HepG2 (cell line): ENCODE results near the gene PML. TPM values are rescaled to one million over a fixed set of nuclear protein-coding genes. Genes with fewer than 3 reads are reported as not detected.

Source experiments
- ATAC-seq: fragments of 200-7000 bp; cut with Tn5 transposase; 3 replicates; pipeline ENCODE4 v1.9.1; 2020; ENCODE audit warnings: mild to moderate bottlenecking, moderate library complexity
- BruUV-seq: library from RNA; stranded (reverse); fragments of 400-500 nt; replicated peaks from 2 replicates; lab custom pipeline; 2021; lab: Mats Ljungman, UMichigan
- CTCF ChIA-PET: fragments of 300-600 bp; formaldehyde crosslinking; extraction: SDS; loops from one replicate; lab custom pipeline; 2021; ENCODE audit warnings: low total read pairs, inconsistent platforms, low intra/inter-chr PET ratio; lab: Yijun Ruan, JAX
- POLR2A ChIA-PET: fragments of 350-600 bp; sonication (Branson Sonifier 250); formaldehyde crosslinking; loops from one replicate; lab custom pipeline; 2020; ENCODE audit warnings: antibody characterized with exemption, inconsistent platforms; lab: Yijun Ruan, JAX
- DNase-seq: peaks from one replicate; pipeline ENCODE4 v3.0.0-alpha.2; 2015; ENCODE audit warnings: low spot score
- FAIRE-seq: peaks from 3 replicates; lab custom pipeline; 2011; peaks lifted over from hg19 to GRCh38; lab: Jason Lieb, UNC
- H2AFZ ChIP-seq: one replicate; pipeline ENCODE4 v1.6.1; 2011; ENCODE audit warnings: low read length, inconsistent platforms
- H3K27ac ChIP-seq: fragments of 300-600 bp; 3 replicates; pipeline ENCODE4 v1.8.0; 2011; ENCODE audit warnings: mixed run types, mild to moderate bottlenecking, mixed read lengths, low read length, inconsistent platforms; ENCODE audit not compliant: insufficient read depth; ENCODE audit errors: extremely low read length
- H3K27me3 ChIP-seq, 2 experiments: fragments of 200-600 bp in 1 of 2; 2 replicates in 1 of 2; 3 replicates in 1 of 2; pipeline versions ENCODE4 v1.6.0 to v1.8.0; 2011; ENCODE audit warnings: low read length in 2 of 2, mild to moderate bottlenecking in 2 of 2, moderate library complexity in 2 of 2, inconsistent platforms in 1 of 2; ENCODE audit not compliant: insufficient read depth in 2 of 2, control insufficient read depth in 1 of 2
- H3K36me3 ChIP-seq, 2 experiments: fragments of 200-600 bp in 1 of 2; replicated peaks in 1 of 2; 2 replicates in 1 of 2; 3 replicates in 1 of 2; pipeline versions ENCODE4 v1.5.1 to v1.8.0; 2011; ENCODE audit warnings: low read length in 2 of 2, inconsistent platforms in 1 of 2; ENCODE audit not compliant: insufficient read depth in 2 of 2, control insufficient read depth in 1 of 2
- H3K4me1 ChIP-seq: 2 replicates; pipeline ENCODE4 v1.5.1; 2012; ENCODE audit warnings: low read length, inconsistent platforms; ENCODE audit not compliant: insufficient read depth
- H3K4me2 ChIP-seq: 2 replicates; pipeline ENCODE4 v1.6.0; 2011; ENCODE audit warnings: low read depth, low read length, inconsistent platforms
- H3K4me3 ChIP-seq, 3 experiments: fragments of 200-600 bp in 1 of 3; sonication (generic), shearing (Covaris generic) in 1 of 3; replicated peaks in 1 of 3; 2 replicates each; pipeline ENCODE4 v1.5.1; 2011 to 2016; ENCODE audit warnings: low read length in 3 of 3, inconsistent platforms in 2 of 3, low read depth in 2 of 3, mild to moderate bottlenecking in 2 of 3, control low read depth in 1 of 3, mixed read lengths in 1 of 3; ENCODE audit not compliant: insufficient read depth in 1 of 3
- H3K79me2 ChIP-seq: one replicate; pipeline ENCODE4 v1.6.1; 2011; ENCODE audit warnings: low read length, inconsistent platforms; ENCODE audit not compliant: insufficient read depth
- H3K9ac ChIP-seq: 2 replicates; pipeline ENCODE4 v1.6.0; 2011; ENCODE audit warnings: mild to moderate bottlenecking, low read depth, low read length, inconsistent platforms; ENCODE audit not compliant: insufficient read depth
- H3K9me3 ChIP-seq: 2 replicates; pipeline ENCODE4 v1.5.1; 2012; ENCODE audit warnings: mild to moderate bottlenecking, low read length
- H4K20me1 ChIP-seq: 2 replicates; pipeline ENCODE4 v1.6.0; 2011; ENCODE audit warnings: inconsistent platforms, mild to moderate bottlenecking, low read length, moderate library complexity; ENCODE audit not compliant: insufficient read depth
- ASH2L ChIP-seq: fragments of 300-600, 200-600 bp; sonication (generic); IDR thresholded peaks from 2 replicates; pipeline ENCODE4 v1.7.0; 2017; ENCODE audit warnings: low read depth, mild to moderate bottlenecking, moderate library complexity, mixed read lengths, low read length; ENCODE audit not compliant: insufficient read length
- BCL6 ChIP-seq: IDR thresholded peaks from 2 replicates; pipeline ENCODE4 v1.6.1; 2016; ENCODE audit warnings: missing genetic modification reagents, missing compliant biosample characterization
- CTCF ChIP-seq: sonication (generic); formaldehyde crosslinking; IDR thresholded peaks from 2 replicates; pipeline ENCODE4 v1.5.0; 2020; ENCODE audit warnings: mild to moderate bottlenecking, missing genetic modification reagents, moderate library complexity
- EED ChIP-seq: sonication (generic); formaldehyde crosslinking; IDR thresholded peaks from 2 replicates; pipeline ENCODE4 v1.5.0; 2020; ENCODE audit warnings: mild to moderate bottlenecking, missing genetic modification reagents
- HES4 ChIP-seq: sonication (generic); formaldehyde crosslinking; IDR thresholded peaks from 2 replicates; pipeline ENCODE4 v1.9.0; 2021; ENCODE audit warnings: mild to moderate bottlenecking, missing genetic modification reagents, borderline replicate concordance
- LCORL ChIP-seq, 2 experiments: fragments of 450-650 bp in 1 of 2; sonication (generic) in 1 of 2; formaldehyde crosslinking in 1 of 2; IDR thresholded peaks; 2 replicates each; pipeline versions ENCODE4 v1.5.0 to v1.6.1; 2017 to 2020; ENCODE audit warnings: antibody characterized with exemption in 1 of 2, missing genetic modification reagents in 1 of 2
- NR2F1 ChIP-seq, 2 experiments: fragments of 450-650 bp in 1 of 2; formaldehyde crosslinking in 1 of 2; IDR thresholded peaks; 2 replicates each; pipeline versions ENCODE4 v1.5.0 to v1.6.1; 2016 to 2020; ENCODE audit warnings: mild to moderate bottlenecking in 1 of 2, missing compliant biosample characterization in 1 of 2, missing genetic modification reagents in 1 of 2, moderate library complexity in 1 of 2
- POLR2AphosphoS2 ChIP-seq: IDR thresholded peaks from 2 replicates; pipeline ENCODE4 v1.6.1; 2011; ENCODE audit warnings: low read depth, low read length, improper control_type of control experiment
- POLR2AphosphoS5 ChIP-seq: IDR thresholded peaks from 2 replicates; pipeline ENCODE4 v1.6.1; 2012; ENCODE audit warnings: low read depth, low read length
- PPARG ChIP-seq: conservative IDR thresholded peaks from 2 replicates; pipeline ENCODE4 v1.6.1; 2016; ENCODE audit warnings: missing biosample characterization, missing genetic modification reagents
- RXRB ChIP-seq: IDR thresholded peaks from 2 replicates; pipeline ENCODE4 v1.6.1; 2016; ENCODE audit warnings: borderline replicate concordance, missing genetic modification reagents, missing compliant biosample characterization
- ZNF180 ChIP-seq: sonication (generic); formaldehyde crosslinking; IDR thresholded peaks from 2 replicates; pipeline ENCODE4 v1.4.0; 2020; ENCODE audit warnings: low read depth, missing genetic modification reagents, borderline replicate concordance
- WGBS: methylation state at CpG from one replicate; pipeline ENCODE4 v1.1.6; 2017; ENCODE audit warnings: low lambda C conversion rate; 5-methylcytosine and 5-hydroxymethylcytosine counted together
- in situ Hi-C: cut with HindIII; loops from 2 replicates; pipeline ENCODE4 v1.10.0; 2017; ENCODE audit warnings: low pct_unique_long_range_greater_than_20kb; ENCODE audit not compliant: extremely low pct_ligation_motif_present
- intact Hi-C: fragments of 100-400 bp; cut with micrococcal nuclease; formaldehyde crosslinking; loops from one replicate; pipeline ENCODE4 v1.10.0; 2022; ENCODE audit not compliant: unreplicated experiment
- polyA plus RNA-seq, 8 experiments: library from polyadenylated mRNA; depleted of rRNA in 3 of 8; stranded (reverse) in 7 of 8; unstranded in 1 of 8; fragments of >200 nt; fragmentation: Illumina TruSeq in 4 of 8; extraction: Trizol in 4 of 8; gene quantifications; 2 replicates each; pipeline versions ENCODE4 v1.2.1 to v1.2.3, GENCODE V29; 2011 to 2016; ENCODE audit warnings: low read depth in 4 of 8, missing spikeins in 1 of 8, mixed read lengths in 1 of 8; ENCODE audit not compliant: insufficient read depth in 1 of 8
- total RNA-seq, 5 experiments: library from RNA; depleted of rRNA; stranded (reverse); fragments of >200 nt; fragmentation: Illumina TruSeq; extraction: Trizol; gene quantifications; 2 replicates each; pipeline ENCODE4 v1.2.3, GENCODE V29; 2016; ENCODE audit warnings: low read depth in 1 of 5

Gene PML
- total and polyA plus RNA-seq, 2 of the 13 experiments (the other 11 are each of a cell fraction or from before 2014, with no cell fraction given): 2.9 to 3.9 TPM

- CTCF ChIA-PET: no interaction called here
- intact Hi-C loops: no loop called here
- H2AFZ ChIP-seq: no peak overlapping the region
- H3K27me3 ChIP-seq: no peaks in the 10 kb centered on the region
- H4K20me1 ChIP-seq: no peaks in the 10 kb centered on the region
- no peaks in the 10 kb centered on the region for H3K9me3 ChIP-seq
- H3K36me3 ChIP-seq: peaks cover 4 to 16% of the 10 kb centered on the region in 2 experiments; a peak in 3 of 5 replicates
- H3K4me3 ChIP-seq: no peak overlapping the region
- POLR2A ChIA-PET: no interaction called here
- FAIRE-seq (no peak), DNase-seq (no peak), ATAC-seq (no peak)
- TF ChIP-seq POLR2AphosphoS2: no peak
- in situ Hi-C loops: loop anchor here (5.0 kb wide), 1 partner anchor 68 kb away; no protein-coding TSS in a partner anchor
- no peak overlapping the region for H3K4me2 ChIP-seq
- H3K27ac ChIP-seq: no peak overlapping the region
- no TSS peak for BruUV-seq
- H3K9ac ChIP-seq: no peak overlapping the region
- 97% methylated on average over 24 of the region's 28 CpGs for WGBS
- no peaks in the 10 kb centered on the region for H3K4me1 ChIP-seq
- H3K79me2 ChIP-seq: no peaks in the 10 kb centered on the region
These were observed 40.9 kb downstream of the PML start for GRCh38 chr15:74035121-74036017.

GRCh38 chr15:74036271-74037170 is 42.0 kb downstream of the PML start:
- ATAC-seq (peak; percentile 78), FAIRE-seq (peak; percentile 63), DNase-seq (peak; percentile 51)
- Histone ChIP-seq H3K36me3 (peaks cover 4 to 16% of the 10 kb centered on the region in 2 experiments; a peak in 3 of 5 replicates), H3K4me2 (no peak overlapping the region), H3K79me2 (no peaks in the 10 kb centered on the region), H3K27ac (no peak overlapping the region), H3K4me1 (no peaks in the 10 kb centered on the region), H3K9me3 (no peaks in the 10 kb centered on the region), H4K20me1 (no peaks in the 10 kb centered on the region), H3K4me3 (no peak overlapping the region), H3K27me3 (0 out of 5 replicates have a peak, but pooled peaks cover 0 to 6% of the 10 kb centered on the region in 2 experiments), H3K9ac (no peak overlapping the region), H2AFZ (no peak overlapping the region)
- in situ Hi-C loops (loop anchor here (5.0 kb wide), 1 partner anchor 69 kb away; no protein-coding TSS in a partner anchor), intact Hi-C loops (no loop called here)
- ChIA-PET POLR2A (interaction anchor here (0.9 to 1.3 kb wide), 3 partner anchors 42 to 64 kb away, joined by 3 to 5 read pairs (median 4); partner anchors contain the start of gene PML), CTCF (interaction anchor here (1.9 kb wide), 1 partner anchor 63 kb away, joined by 19 read pairs; no protein-coding TSS in a partner anchor)
- BruUV-seq: no TSS peak
- 81% methylated on average over 20 of the region's 21 CpGs for WGBS
- TF ChIP-seq PPARG (CRISPR knock-in tag) (no peak), ZNF180 (CRISPR knock-in tag) (no peak), BCL6 (CRISPR knock-in tag) (peak; percentile 60; the same call in 1 of the 2 replicates), NR2F1 (CRISPR knock-in tag; IDR thresholded peaks at IDR 0.05) (no peak), ASH2L (no peak), RXRB (no peak), LCORL (IDR thresholded peaks at IDR 0.05) (no peak), LCORL (CRISPR knock-in tag; IDR thresholded peaks at IDR 0.05) (no peak), EED (CRISPR knock-in tag) (no peak), POLR2AphosphoS5 (no peak), HES4 (CRISPR knock-in tag) (no peak), CTCF (peak; percentile 73)
